WTC11 (cell line): Measurements from ENCODE around the gene C1QTNF12.

Experiments
- CREB1 ChIP-seq: sonication (generic); formaldehyde crosslinking; IDR thresholded peaks from 2 replicates; pipeline ENCODE4 v1.8.0; 2023; ENCODE audit warnings: mild to moderate bottlenecking, missing genetic modification reagents
- CTCF ChIP-seq: fragments of 200-600 bp; IDR thresholded peaks from 2 replicates; pipeline ENCODE4 v1.8.0; 2022; ENCODE audit warnings: antibody characterized with exemption
- SP1 ChIP-seq: sonication (generic); formaldehyde crosslinking; conservative IDR thresholded peaks from 2 replicates; pipeline ENCODE4 v1.8.1; 2022; ENCODE audit warnings: missing genetic modification reagents

- peak; percentile 55 for TF ChIP-seq CTCF
- TF ChIP-seq CREB1 (CRISPR knock-in tag): no peak
- TF ChIP-seq SP1 (CRISPR knock-in tag): no peak
These were observed 45.3 kb upstream of the C1QTNF12 start for GRCh38 chr1:1291548-1292441.
